PFSK-1 (cell line): ENCODE measurements around the gene GRIK3.

Experiments
- FOXP2 ChIP-seq: optimal IDR thresholded peaks from 2 replicates; pipeline ENCODE3; 2011; ENCODE audit warnings: borderline replicate concordance, control low read depth, inconsistent platforms; ENCODE audit not compliant: insufficient read depth; ENCODE audit errors: extremely low read length, extremely low read depth
- POLR2AphosphoS5 ChIP-seq: IDR thresholded peaks from 2 replicates; pipeline ENCODE4 v1.6.1; 2012; ENCODE audit warnings: low read depth, mild to moderate bottlenecking, control low read depth, low read length, moderate library complexity
- SIN3A ChIP-seq: IDR thresholded peaks from 2 replicates; pipeline ENCODE4 v1.6.1; 2012; ENCODE audit warnings: mild to moderate bottlenecking, low read length, moderate library complexity, borderline replicate concordance; ENCODE audit not compliant: insufficient read depth
- TAF1 ChIP-seq: IDR thresholded peaks from 2 replicates; pipeline ENCODE4 v1.6.1; 2012; ENCODE audit warnings: low read length, control low read depth, borderline replicate concordance; ENCODE audit not compliant: insufficient read depth
- TF ChIP-seq, protein P1 (sequence below), 2 experiments: IDR thresholded peaks; 2 replicates each; pipeline versions ENCODE4 v1.6.1 to v1.8.0; 2011 to 2012; ENCODE audit warnings: low read depth in 2 of 2, low read length in 2 of 2, control low read depth in 1 of 2, inconsistent platforms in 1 of 2, mild to moderate bottlenecking in 1 of 2, moderate library complexity in 1 of 2; ENCODE audit not compliant: insufficient read depth in 1 of 2

The GRIK3 gene

GRCh38 chr1:36766481-36766880, 267.8 kb downstream of the GRIK3 start:
- TF ChIP-seq TAF1 (no peak), POLR2AphosphoS5 (no peak)
- TF ChIP-seq, protein P1, sequence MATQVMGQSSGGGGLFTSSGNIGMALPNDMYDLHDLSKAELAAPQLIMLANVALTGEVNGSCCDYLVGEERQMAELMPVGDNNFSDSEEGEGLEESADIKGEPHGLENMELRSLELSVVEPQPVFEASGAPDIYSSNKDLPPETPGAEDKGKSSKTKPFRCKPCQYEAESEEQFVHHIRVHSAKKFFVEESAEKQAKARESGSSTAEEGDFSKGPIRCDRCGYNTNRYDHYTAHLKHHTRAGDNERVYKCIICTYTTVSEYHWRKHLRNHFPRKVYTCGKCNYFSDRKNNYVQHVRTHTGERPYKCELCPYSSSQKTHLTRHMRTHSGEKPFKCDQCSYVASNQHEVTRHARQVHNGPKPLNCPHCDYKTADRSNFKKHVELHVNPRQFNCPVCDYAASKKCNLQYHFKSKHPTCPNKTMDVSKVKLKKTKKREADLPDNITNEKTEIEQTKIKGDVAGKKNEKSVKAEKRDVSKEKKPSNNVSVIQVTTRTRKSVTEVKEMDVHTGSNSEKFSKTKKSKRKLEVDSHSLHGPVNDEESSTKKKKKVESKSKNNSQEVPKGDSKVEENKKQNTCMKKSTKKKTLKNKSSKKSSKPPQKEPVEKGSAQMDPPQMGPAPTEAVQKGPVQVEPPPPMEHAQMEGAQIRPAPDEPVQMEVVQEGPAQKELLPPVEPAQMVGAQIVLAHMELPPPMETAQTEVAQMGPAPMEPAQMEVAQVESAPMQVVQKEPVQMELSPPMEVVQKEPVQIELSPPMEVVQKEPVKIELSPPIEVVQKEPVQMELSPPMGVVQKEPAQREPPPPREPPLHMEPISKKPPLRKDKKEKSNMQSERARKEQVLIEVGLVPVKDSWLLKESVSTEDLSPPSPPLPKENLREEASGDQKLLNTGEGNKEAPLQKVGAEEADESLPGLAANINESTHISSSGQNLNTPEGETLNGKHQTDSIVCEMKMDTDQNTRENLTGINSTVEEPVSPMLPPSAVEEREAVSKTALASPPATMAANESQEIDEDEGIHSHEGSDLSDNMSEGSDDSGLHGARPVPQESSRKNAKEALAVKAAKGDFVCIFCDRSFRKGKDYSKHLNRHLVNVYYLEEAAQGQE (IDR thresholded peaks at IDR 0.05; ENCODE audit: insufficient read depth in 1 of 2, low read depth in 2 of 2, low read length in 2 of 2): no peak

- TF ChIP-seq POLR2AphosphoS5 (no peak), TAF1 (no peak), FOXP2 (no peak), SIN3A (no peak)
- TF ChIP-seq, protein P1 (IDR thresholded peaks at IDR 0.05; ENCODE audit: insufficient read depth in 1 of 2, low read depth in 2 of 2, low read length in 2 of 2): no peak
Measured at GRCh38 chr1:36765785-36766300, 268.5 kb downstream of the GRIK3 start.

GRCh38 chr1:36764798-36765197, 269.5 kb downstream of the GRIK3 start:
- TF ChIP-seq POLR2AphosphoS5 (no peak), TAF1 (no peak), FOXP2 (no peak), SIN3A (no peak)
- TF ChIP-seq, protein P1 (IDR thresholded peaks at IDR 0.05; ENCODE audit: insufficient read depth in 1 of 2, low read depth in 2 of 2, low read length in 2 of 2): no peak

- TF ChIP-seq FOXP2 (no peak), TAF1 (no peak), SIN3A (no peak), POLR2AphosphoS5 (no peak)
- TF ChIP-seq, protein P1 (IDR thresholded peaks at IDR 0.05; ENCODE audit: insufficient read depth in 1 of 2, low read depth in 2 of 2, low read length in 2 of 2): no peak
Measured at GRCh38 chr1:36763771-36764170, 270.5 kb downstream of the GRIK3 start.

GRCh38 chr1:36762174-36762573, 272.1 kb downstream of the GRIK3 start:
- TF ChIP-seq, protein P1 (IDR thresholded peaks at IDR 0.05; ENCODE audit: insufficient read depth in 1 of 2, low read depth in 2 of 2, low read length in 2 of 2): no peak
- TF ChIP-seq POLR2AphosphoS5: no peak
- TF ChIP-seq SIN3A: no peak
- no peak for TF ChIP-seq FOXP2
- TF ChIP-seq TAF1: no peak
